K562 (cell line): Measurements from ENCODE around the gene CCDC9B. TPM values are rescaled to one million over a fixed set of nuclear protein-coding genes. Genes with fewer than 3 reads are reported as not detected.
A peak's percentile ranks its signal among the peaks of the same experiment; 100 is the strongest.

ENCODE experiments used
- ATF3 ChIP-seq, 2 experiments: fragments of 450-650 bp in 1 of 2; sonication (generic) in 1 of 2; formaldehyde crosslinking in 1 of 2; IDR thresholded peaks in 1 of 2; conservative IDR thresholded peaks in 1 of 2; 2 replicates each; pipeline versions ENCODE4 v1.6.1 to v1.8.1; 2016 to 2023; ENCODE audit warnings: mild to moderate bottlenecking in 2 of 2, moderate library complexity in 2 of 2, inconsistent platforms in 1 of 2, missing genetic modification reagents in 1 of 2
- BRF1 ChIP-seq: IDR thresholded peaks from 3 replicates; pipeline ENCODE4 v1.6.1; 2011; ENCODE audit warnings: borderline replicate concordance, mild to moderate bottlenecking; ENCODE audit not compliant: insufficient read length; ENCODE audit errors: extremely low read depth
- CCNT2 ChIP-seq: IDR thresholded peaks from 2 replicates; pipeline ENCODE4 v1.6.1; 2011; ENCODE audit warnings: borderline replicate concordance, low read depth, mild to moderate bottlenecking, moderate library complexity, mixed read lengths, low read length; ENCODE audit not compliant: insufficient read length; ENCODE audit errors: extremely low read depth
- CSDE1 ChIP-seq, 2 experiments: fragments of 450-650 bp; IDR thresholded peaks; 2 replicates each; pipeline ENCODE4 v1.6.1; 2016; ENCODE audit warnings: mild to moderate bottlenecking in 1 of 2
- GABPB1 ChIP-seq: sonication (generic); formaldehyde crosslinking; IDR thresholded peaks from 2 replicates; pipeline ENCODE4 v1.8.0; 2022; ENCODE audit warnings: mild to moderate bottlenecking, missing genetic modification reagents
- JUND ChIP-seq, 2 experiments: IDR thresholded peaks; 2 replicates in 1 of 2; 3 replicates in 1 of 2; pipeline ENCODE4 v1.6.1; 2011; ENCODE audit warnings: borderline replicate concordance in 2 of 2, low read depth in 2 of 2, low read length in 2 of 2, improper control_type of control experiment in 1 of 2, missing biosample characterization in 1 of 2, missing genetic modification characterization in 1 of 2, missing genetic modification reagents in 1 of 2
- KAT7 ChIP-seq: sonication (generic); formaldehyde crosslinking; IDR thresholded peaks from 2 replicates; pipeline ENCODE4 v1.8.0; 2022; ENCODE audit warnings: missing genetic modification reagents, mild to moderate bottlenecking, borderline replicate concordance
- KAT8 ChIP-seq: fragments of 450-650 bp; IDR thresholded peaks from 2 replicates; pipeline ENCODE4 v1.6.1; 2016; ENCODE audit warnings: low read depth, mild to moderate bottlenecking
- MTF1 ChIP-seq: fragments of 250-450 bp; sonication (Bioruptor Pico); IDR thresholded peaks from 2 replicates; pipeline ENCODE4 v1.9.0; 2021; ENCODE audit warnings: moderate library complexity, mild to moderate bottlenecking, inconsistent platforms, borderline replicate concordance
- NFRKB ChIP-seq: fragments of 450-650 bp; IDR thresholded peaks from 2 replicates; pipeline ENCODE4 v1.6.1; 2016; ENCODE audit warnings: low read depth
- NR4A1 ChIP-seq, 2 experiments: fragments of 250-450 bp in 1 of 2; fragments of 450-650 bp in 1 of 2; sonication (Bioruptor Pico) in 1 of 2; IDR thresholded peaks; 2 replicates each; pipeline versions ENCODE4 v1.4.0 to v1.6.1; 2016 to 2020; ENCODE audit warnings: mild to moderate bottlenecking in 2 of 2, missing compliant biosample characterization in 1 of 2, missing genetic modification characterization in 1 of 2, moderate library complexity in 1 of 2
- PHB2 ChIP-seq: fragments of 450-650 bp; IDR thresholded peaks from 2 replicates; pipeline ENCODE4 v1.6.1; 2017; ENCODE audit warnings: low read depth
- PKNOX1 ChIP-seq: fragments of 450-650 bp; IDR thresholded peaks from 2 replicates; pipeline ENCODE4 v1.6.1; 2016
- SP2 ChIP-seq: IDR thresholded peaks from 2 replicates; pipeline ENCODE4 v1.6.1; 2011; ENCODE audit warnings: mild to moderate bottlenecking, low read depth, low read length, moderate library complexity; ENCODE audit not compliant: poor library complexity, severe bottlenecking; ENCODE audit errors: extremely low read depth
- SPI1 ChIP-seq: IDR thresholded peaks from 2 replicates; pipeline ENCODE4 v1.6.1; 2011; ENCODE audit warnings: low read depth, low read length, control low read depth, borderline replicate concordance
- SREBF1 ChIP-seq: fragments of 150-350 bp; IDR thresholded peaks from 2 replicates; pipeline ENCODE4 v1.6.1; 2014; ENCODE audit warnings: antibody characterized with exemption, low read depth, low read length, borderline replicate concordance
- SRF ChIP-seq, 2 experiments: fragments of 250-450, 450-650 bp in 1 of 2; sonication (Bioruptor Pico) in 1 of 2; sonication (generic) in 1 of 2; formaldehyde crosslinking; IDR thresholded peaks; 2 replicates each; pipeline versions ENCODE4 v1.5.0 to v1.5.1; 2020 to 2022; ENCODE audit warnings: mild to moderate bottlenecking in 1 of 2, missing genetic modification reagents in 1 of 2
- TBL1XR1 ChIP-seq, 2 experiments: IDR thresholded peaks; 2 replicates each; pipeline ENCODE4 v1.6.1; 2012; ENCODE audit warnings: improper control_type of control experiment in 2 of 2, low read length in 2 of 2, mild to moderate bottlenecking in 1 of 2
- XRCC4 ChIP-seq: IDR thresholded peaks from one replicate; pipeline ENCODE4 v1.6.1; 2011; ENCODE audit not compliant: insufficient read depth, insufficient read length; ENCODE audit errors: extremely low read depth
- ZC3H11A ChIP-seq: IDR thresholded peaks from 2 replicates; pipeline ENCODE4 v1.6.1; 2012; ENCODE audit warnings: low read depth, low read length, improper control_type of control experiment
- ZEB2 ChIP-seq: fragments of 450-650 bp; IDR thresholded peaks from 2 replicates; pipeline ENCODE4 v1.6.1; 2016
- ZKSCAN3 ChIP-seq: fragments of 250-450 bp; sonication (Bioruptor Pico); IDR thresholded peaks from 2 replicates; pipeline ENCODE4 v1.4.0; 2020
- ZNF778 ChIP-seq: fragments of 450-650 bp; formaldehyde crosslinking; IDR thresholded peaks from 2 replicates; pipeline ENCODE4 v1.4.0; 2020; ENCODE audit warnings: mild to moderate bottlenecking, moderate library complexity
- polyA plus RNA-seq, 8 experiments: library from polyadenylated mRNA; depleted of rRNA in 4 of 8; stranded (reverse) in 5 of 8; unstranded in 3 of 8; fragments of >200 nt; fragmentation: Nextera tagmentation in 2 of 8; fragmentation: Illumina TruSeq in 1 of 8; extraction: Ambion mirVana in 2 of 8; extraction: Trizol in 1 of 8; gene quantifications; 2 replicates each; pipeline versions ENCODE4 v1.2.1 to v1.2.3, GENCODE V29; 2011 to 2014; ENCODE audit warnings: inconsistent platforms in 1 of 8, missing spikeins in 1 of 8
- total RNA-seq, 7 experiments: library from RNA; depleted of rRNA in 6 of 7; stranded (reverse); fragments of >200 nt in 6 of 7; fragmentation: Illumina TruSeq in 2 of 7; extraction: Trizol in 2 of 7; gene quantifications; 2 replicates each; pipeline versions ENCODE4 v1.2.1 to v1.2.3, GENCODE V29; 2011 to 2021; ENCODE audit warnings: low replicate concordance in 1 of 7
- TF ChIP-seq, protein P1 (sequence below), 3 experiments: fragments of 200-800 bp in 1 of 3; sonication (Bioruptor generic) in 1 of 3; sonication (generic) in 1 of 3; formaldehyde crosslinking in 1 of 3; IDR thresholded peaks; 2 replicates each; pipeline versions ENCODE4 v1.6.1 to v1.8.0; 2016 to 2022; ENCODE audit warnings: mild to moderate bottlenecking in 2 of 3, missing compliant biosample characterization in 2 of 3, missing genetic modification characterization in 2 of 3, missing genetic modification reagents in 1 of 3

Gene CCDC9B
- total and polyA plus RNA-seq, 9 of the 15 experiments (the other 6 are each of a cell fraction or from before 2014, with no cell fraction given), result 0.01 to 0.47 (median 0.15) TPM; not detected in 1

GRCh38 chr15:40323239-40323952 is 17.3 kb downstream of the CCDC9B start, which contains the start of gene INAFM2 (continued):
- TF ChIP-seq CCNT2 (peak; percentile 94), TBL1XR1 (IDR thresholded peaks at IDR 0.05; ENCODE audit: low read length in 2 of 2) (peak in 1 of 2 experiments; percentile 28; a peak in 2 of 4 replicates), JUND (IDR thresholded peaks at IDR 0.05; ENCODE audit: borderline replicate concordance, low read depth, low read length) (peak; percentile 91), JUND (tag; IDR thresholded peaks at IDR 0.05; ENCODE audit: borderline replicate concordance, low read depth, low read length) (peak; percentile 32; the same call in 1 of the 3 replicates), SPI1 (peak; percentile 60), ZNF778 (CRISPR knock-in tag) (no peak), SRF (CRISPR knock-in tag; IDR thresholded peaks at IDR 0.05) (peak in 1 of 2 experiments; percentile 71; a peak in 1 of 4 replicates), ZEB2 (no peak), NFRKB (no peak), BRF1 (no peak), KAT7 (peak; percentile 52; the same call in 1 of the 2 replicates), SP2 (no peak), ATF3 (IDR thresholded peaks at IDR 0.05) (no peak), ATF3 (CRISPR knock-in tag; conservative IDR thresholded peaks at IDR 0.05) (peak; percentile 60; the same call in 1 of the 2 replicates), SREBF1 (no peak), MTF1 (CRISPR knock-in tag) (no peak), PKNOX1 (peak; percentile 85), KAT8 (no peak), NR4A1 (CRISPR knock-in tag; IDR thresholded peaks at IDR 0.05) (no peak), NR4A1 (tag; IDR thresholded peaks at IDR 0.05) (no peak), CSDE1 (IDR thresholded peaks at IDR 0.05) (no peak), PHB2 (no peak), ZKSCAN3 (CRISPR knock-in tag) (no peak), GABPB1 (peak; percentile 78), ZC3H11A (no peak), XRCC4 (no peak)
- TF ChIP-seq, protein P1, sequence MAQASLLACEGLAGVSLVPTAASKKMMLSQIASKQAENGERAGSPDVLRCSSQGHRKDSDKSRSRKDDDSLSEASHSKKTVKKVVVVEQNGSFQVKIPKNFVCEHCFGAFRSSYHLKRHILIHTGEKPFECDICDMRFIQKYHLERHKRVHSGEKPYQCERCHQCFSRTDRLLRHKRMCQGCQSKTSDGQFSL (CRISPR knock-in tag; IDR thresholded peaks at IDR 0.05), result no peak
- TF ChIP-seq, protein P1 (tag; IDR thresholded peaks at IDR 0.05), result no peak; a peak in 1 of 4 replicates
